ENCODE measurements around the gene NFIA. TPM values are rescaled to one million over a fixed set of nuclear protein-coding genes. Genes with fewer than 3 reads are reported as not detected.
A peak's percentile ranks its signal among the peaks of the same experiment; 100 is the strongest.
"Not testable (repeated sequence)": the region's sequence is repeated elsewhere in the genome, so short reads cannot be mapped to it uniquely, and the experiment has no call there.

NFIA gene
- total RNA-seq, 1 donor from 2014 or later = 68.1 TPM

DNA sequence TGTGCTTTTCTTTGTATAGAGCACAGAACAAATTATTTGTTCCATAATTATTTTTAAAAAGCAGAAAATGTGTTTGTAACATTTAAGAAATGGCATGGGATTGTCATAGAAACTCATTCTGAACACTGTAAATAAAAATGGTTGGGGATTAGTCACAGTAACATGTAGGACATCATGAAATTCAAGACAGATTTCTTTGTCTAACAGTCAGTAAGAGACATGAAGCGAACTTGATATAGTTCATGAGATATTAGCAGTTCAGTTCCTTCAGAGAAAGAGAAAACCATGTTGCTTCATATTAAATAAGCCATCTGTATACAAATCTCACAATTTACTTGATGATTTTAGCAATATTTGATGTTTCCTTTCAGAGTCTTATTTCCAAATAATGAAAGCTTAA lies 19.7 kb downstream of the NFIA start:
- DNase-seq = no peak

DNA sequence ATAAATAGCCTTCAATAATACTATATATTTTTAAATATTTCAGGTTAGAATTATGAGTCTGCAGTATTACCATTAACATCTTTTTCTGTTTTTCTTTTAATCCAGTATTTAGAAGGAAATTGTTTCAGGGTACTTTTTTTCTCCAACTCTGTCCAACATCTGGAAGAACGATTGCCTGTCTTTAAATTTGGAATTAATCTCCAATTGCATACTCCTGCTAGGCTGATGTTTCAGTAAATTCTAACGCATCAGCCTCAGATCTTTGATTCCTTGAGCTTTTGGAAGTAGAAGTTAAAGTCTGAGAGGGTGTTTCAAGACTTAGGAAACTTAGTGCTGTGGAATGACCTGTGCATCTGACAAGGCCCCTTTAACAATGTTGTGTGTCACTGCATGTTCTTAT lies 20.3 kb downstream of the NFIA start:
- no peak for DNase-seq

DNA sequence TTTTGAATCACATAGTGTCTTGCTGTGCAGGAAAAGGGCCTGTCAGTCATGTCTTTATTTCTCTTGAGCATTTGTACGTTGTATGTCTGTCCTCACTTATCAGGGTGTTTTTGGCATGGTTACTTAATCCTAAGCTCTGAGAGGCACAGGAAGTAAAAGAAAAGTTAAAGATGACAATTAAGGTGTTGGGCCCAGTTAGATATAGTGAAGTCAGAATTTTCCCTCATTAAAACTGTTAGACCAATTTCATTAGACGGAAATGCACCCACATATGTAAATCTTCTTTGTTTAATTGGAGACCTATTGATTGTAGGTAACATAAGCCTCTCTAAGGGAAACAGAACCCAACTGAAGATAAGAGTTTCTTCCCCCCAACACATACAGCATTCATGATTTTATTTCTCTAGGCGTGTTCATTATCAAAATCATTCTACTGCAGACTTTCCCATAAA lies 21.9 kb downstream of the NFIA start:
- DNase-seq = no peak

DNA sequence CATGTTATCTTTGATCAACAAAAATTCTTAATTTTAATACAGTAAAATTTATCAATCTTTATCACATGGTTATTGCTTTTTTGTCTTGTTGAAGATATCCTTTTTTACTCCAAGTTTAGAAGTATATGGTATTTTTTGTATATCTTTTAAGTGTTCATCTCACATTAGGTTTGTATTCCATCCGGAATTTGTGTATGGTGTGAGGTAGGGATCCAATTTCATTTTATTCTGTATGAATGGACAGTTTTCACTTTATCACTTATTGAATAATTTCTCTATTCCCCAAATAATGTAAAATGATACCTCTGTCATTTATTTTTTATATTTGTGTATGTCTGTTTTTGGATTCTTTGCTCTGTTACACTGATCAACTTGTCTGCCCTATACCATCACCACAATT lies 25.3 kb downstream of the NFIA start:
- no peak for DNase-seq

DNA sequence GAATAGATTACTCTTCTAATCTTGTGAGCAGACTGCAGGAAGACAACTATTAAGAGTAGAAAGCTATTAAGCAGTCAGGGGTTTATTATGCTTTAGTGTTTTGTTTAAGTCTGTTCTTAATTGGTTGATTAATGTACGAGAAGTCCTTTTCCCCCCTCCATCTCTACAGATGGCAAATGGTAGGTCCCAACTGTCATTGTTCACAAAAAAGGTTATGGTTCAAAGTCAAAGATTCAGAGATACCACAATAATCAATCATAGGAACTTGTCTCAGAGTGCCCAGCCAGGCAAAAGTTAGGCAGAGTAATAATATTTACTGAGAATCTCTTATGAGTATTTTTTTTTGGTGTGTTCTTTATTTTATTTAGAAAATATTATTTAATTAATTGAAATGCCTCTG lies 26.8 kb downstream of the NFIA start:
- no peak for DNase-seq

DNA sequence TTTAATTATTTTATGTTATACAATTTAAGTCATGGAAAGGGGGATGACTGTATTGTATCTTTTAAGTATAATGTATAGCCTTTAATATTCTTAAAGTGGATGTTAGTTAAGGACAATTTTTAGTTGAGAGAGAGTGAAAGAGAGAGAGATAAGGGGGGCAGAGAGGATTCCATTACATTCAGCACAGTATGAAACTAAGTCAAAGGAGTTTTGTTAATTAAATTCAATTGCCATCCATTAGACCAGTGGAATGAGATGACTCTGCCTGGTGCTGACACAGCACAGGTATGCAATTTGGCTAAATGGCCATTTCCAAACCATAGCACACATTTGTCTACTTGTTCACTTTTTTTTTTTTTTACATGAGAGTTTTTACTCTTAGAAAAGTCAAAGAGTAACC lies 27.5 kb downstream of the NFIA start:
- DNase-seq = no peak

DNA sequence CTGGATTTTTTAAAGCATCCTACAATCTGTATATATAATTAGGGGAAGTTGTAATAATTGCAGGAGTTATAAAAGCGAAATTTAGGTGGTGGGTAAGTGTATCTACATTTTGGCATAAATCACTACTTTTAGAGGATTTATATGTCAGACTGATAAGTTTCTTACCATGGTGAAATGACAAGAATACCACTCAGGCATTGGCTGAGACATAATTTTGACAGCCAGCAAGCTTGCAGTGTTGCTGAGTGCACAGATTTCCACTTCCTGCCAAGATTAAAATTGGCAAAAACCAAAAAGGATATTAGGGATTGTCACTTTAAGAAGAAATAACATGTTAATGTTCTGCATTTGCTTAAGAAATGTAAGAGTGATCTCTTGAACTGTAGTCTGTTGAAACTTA lies 28.2 kb downstream of the NFIA start:
- no peak for DNase-seq

DNA sequence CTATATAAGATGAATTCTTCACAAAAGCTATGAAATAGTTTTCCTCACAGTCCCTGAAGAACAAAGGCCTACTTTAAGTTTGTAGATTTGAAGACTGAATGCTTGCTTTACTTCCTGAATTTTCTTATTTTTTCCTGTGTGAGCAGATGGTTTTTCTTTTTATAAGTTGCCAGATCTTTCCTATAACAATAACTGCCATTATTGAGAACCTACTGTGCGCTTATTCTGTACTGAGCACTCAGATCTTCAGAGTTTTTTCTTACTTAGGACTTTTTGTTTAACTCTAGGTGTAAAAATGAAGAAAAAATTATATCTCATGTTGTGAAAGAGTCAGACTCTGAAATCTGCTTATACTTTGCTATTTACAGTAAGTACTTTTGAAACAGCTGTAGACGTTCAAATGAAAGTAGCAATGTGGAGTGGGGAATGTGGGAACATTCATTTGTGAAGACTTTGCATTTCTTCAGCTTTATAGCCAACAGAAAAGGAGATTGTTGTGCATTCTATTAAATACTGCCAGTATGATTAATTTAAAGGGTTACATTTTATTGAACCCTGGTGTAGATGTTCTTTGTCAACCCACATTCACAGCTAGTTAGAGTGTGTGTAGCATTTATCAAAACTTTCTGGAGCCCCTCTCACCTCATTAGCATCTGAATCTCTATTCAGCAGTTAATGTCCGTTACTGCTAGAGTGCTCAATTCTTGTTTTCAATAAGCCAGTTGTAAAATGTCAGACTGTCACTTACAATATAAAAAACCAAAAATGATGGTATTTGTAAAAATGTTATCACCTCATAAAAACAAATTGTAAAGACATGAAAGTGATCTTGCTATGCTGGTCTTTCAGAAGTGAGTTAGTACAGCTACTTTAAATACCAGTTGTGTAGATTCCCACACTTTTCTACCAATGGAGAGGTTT lies 29.0 kb downstream of the NFIA start:
- DNase-seq = no peak

DNA sequence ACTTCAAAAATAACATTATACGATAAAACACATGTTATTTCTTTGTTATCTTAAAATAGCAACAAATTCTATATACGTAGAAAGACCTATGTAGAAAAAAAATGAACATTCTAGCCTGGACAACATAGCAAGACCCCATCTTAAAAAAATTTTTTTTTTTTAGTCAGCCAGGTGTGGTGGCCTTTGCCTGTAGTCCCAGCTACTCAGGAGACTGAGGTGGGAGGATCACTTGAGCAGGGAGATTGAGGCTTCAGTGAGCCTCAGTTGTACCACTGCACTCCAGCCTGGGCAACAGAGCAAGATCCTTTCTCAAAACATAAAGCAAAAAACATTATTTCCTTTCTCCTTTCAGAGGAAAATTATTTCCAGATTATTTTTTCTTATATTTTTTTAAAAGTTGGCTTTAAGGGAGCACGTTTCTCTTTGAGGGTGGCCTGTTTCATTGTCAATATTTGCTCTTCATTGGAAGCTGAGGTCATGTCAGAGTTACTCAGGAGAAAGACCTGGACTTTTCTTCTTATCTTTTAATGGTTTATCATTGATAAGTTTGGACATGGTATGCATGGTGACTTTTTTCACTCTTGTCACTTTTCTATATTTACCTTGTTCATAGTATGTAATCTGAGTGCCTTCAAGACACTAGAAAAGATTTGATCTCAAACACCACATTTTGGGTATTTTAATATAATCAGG lies 32.0 kb downstream of the NFIA start:
- no peak for DNase-seq

DNA sequence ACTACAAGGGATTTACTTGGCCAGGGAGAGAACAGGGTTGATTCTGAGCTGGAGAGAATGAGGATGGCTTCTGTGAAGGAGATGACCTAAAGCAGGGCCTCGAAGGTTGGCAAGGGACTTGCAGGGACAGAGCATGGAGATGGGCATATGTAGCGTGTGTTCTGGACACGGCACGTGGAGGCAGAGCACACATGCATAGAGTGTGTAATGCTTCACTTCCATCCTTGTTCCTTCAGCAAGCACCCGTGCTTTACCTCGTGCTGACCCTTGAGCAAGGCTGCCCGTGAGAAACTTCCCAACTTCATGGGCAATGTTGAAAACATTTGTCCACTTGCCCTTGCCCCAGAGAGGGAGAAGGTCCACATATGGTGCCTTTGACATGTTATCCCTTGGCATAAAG lies 33.1 kb downstream of the NFIA start:
- DNase-seq = no peak

DNA sequence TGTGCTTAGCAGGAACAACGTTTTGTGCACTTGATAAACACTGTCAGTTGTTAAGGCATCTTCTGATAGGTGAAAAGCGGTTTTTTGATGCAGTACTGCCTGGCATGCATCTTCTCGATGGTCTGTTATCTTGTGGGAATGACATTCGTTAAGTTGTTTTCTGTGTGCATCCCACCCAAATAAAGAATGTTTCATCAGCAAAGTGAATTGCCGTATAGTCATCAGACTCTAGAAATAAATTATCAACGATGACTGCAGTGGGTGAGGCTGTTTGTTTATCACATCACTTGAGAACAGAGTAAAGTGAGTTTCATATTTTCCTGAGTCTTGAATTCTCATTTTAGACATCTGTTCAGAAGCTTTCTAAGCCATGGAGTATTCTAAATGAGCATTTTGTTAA lies 34.1 kb downstream of the NFIA start:
- no peak for DNase-seq

DNA sequence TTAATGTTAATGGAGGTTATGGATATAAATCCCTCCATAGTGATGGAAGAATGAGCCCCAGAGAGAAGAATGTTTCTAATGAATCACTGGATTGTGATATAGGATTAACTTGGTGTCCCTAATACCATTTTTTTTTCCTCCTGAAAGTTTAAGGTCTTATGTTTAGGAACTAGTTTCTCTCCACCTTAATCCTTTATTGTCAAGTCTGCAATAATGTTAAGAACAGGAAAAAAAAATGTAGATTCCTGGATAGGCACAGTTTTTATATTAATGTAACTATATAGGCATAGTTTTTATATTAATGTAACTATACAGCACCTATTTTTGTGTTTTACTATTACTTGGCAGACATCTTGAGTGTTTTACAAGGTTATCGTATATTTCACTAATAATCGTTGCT lies 34.9 kb downstream of the NFIA start:
- no peak for DNase-seq

DNA sequence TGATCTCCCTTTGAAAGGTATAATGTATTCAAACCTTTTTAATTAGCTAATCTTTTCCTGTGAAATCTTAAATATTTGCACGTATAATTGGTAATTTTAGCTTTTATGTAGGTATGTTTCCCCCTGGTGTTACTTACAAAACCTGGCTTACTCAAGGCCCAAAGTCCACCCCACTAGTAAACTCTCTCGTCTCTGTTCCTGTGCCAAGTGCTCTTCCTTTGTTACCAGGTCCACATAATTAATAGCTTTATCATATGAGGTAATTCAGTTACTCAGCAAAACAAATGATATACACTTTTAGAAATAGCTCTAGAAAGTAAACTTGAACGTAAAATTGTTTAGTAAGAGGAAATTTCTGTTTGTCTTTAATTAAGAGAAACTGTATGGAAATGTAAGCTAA lies 36.7 kb downstream of the NFIA start:
- no peak for DNase-seq

DNA sequence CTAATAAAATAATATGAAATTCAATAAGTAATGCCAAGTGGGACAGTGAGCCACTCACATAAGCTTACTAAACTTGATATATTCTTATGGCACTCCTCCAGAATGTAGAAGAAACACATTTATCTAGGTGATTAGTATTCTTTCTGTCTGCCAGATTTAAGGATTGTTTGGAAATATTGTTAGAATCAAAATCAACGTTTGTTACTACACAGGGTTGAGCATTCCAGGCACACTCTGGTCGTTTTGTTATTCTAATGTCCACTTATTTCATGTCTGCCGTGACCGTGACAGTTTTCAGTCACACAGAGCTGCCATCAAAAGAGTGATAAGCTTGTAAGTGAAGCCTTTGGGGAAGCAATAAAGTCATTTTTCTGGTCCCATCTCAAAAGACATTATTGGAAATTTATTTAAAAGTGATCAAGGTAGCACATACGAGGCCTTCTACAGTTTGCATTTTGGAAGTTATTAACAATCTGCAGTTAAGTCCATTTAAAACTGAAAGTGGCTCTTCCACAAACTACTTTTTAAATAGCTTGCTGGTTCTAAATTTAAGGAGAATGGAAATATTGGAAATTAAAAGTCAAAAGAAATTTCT lies 38.0 kb downstream of the NFIA start:
- DNase-seq = no peak

DNA sequence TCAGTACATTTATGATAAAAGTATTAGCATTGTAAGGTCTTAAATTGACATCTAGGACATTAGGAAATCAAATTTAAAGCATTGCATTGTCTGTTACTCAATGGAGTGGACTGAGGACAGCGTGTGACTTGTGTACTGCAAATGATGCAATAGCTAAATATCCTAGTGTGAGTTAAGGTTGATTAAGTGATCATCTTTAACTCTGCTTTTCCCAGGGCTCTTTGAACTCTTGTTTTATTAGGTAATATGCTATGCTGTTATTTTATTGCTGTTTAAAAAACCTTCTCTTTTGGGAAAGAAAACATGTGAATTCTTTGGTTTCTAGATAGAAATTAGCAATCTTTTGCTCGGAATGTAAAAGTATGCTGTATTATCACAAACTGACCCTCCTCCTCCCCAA lies 38.6 kb downstream of the NFIA start:
- no peak for DNase-seq

DNA sequence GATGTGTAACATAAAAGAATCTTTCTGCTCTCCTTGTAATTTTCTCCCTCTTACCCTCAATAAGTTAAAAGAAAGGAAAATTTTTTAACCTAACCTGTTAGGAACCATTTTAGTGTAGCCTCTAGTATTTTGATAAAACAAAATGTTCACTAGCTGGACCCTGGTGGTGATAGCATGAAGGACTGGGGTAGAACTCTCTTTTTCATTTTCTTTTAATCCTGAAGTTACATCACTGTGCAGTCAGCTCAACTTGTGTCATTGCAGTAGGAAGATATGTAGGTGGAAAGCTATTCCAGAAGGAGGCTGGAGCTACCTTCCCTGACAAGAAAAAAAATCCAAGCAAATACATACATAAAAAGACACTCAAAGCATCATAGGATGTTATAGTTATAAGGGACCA lies 39.3 kb downstream of the NFIA start:
- DNase-seq = no peak

DNA sequence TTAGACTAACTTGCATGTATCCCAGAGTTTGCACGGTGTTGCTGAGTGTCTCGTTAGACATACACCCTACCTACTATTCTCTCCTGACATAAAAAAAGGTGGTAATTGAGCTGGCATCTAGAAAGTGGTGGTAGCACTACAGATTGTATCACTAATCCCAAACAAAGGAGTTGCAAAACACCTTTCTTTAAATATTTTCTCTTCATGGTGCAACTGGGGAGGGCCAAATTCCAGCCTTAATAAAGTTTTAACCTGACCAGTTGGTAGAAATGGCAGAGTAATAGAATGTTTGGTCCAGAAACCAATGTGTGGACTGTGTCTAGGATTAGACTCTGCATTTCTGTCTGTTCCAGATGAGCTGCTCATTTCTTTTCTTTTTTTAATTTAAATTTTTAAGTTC lies 40.0 kb downstream of the NFIA start:
- DNase-seq = no peak

DNA sequence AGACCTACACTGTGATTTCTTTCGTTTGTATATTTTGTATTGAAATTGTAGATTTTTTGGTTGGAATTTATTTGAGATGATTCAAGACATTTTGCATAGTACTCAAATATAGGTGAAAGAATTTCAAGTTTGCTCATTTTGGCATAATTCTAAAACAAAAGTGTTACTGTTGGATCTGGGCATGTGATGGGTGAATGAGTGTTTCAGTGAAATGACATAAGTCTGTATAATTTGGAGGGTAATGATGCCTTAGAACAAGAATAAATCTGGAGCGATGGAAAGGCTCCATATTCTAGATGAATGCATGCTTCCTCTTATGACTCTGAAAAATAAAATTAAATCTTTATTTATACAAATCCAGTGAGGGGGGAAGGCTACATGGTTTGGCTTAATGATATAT lies 41.0 kb downstream of the NFIA start:
- DNase-seq = no peak

DNA sequence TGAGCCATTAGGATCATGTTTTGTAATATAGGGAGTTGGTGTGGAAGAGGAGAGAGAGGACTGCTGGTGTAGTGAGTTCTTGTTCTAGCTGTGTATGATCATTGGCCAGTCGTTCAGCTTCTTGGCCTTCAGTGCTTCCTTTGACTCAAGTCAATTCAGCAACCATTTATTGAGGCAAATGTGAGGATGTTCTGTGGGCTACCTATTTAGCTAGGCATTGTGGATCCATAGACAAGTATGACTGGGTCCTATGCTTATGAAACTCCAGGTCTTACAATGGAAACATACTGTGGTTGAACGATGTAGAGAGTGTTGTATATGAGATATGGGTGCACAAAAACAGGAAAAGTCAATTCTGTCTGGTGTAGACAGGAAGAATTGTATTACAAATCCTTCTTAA lies 41.7 kb downstream of the NFIA start:
- DNase-seq = no peak

DNA sequence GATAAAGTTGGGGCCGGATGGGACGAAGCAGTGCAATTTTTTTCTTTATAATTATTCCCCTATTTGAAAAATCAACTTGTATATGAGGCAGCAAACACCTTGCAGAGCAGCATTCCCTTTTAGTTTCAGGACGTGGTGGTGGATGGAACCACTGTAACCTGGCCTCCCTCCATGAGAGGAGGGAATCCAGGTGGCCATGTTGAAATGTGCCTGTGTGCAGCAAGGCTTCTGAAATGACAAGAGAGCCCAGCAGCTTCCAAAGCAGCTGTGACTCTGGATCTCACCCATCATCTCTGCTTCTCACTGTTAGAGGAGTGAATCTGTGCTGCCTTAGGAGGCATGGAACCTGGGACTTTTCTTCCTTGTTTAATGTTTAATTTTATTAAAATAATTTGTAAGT lies 42.3 kb downstream of the NFIA start:
- peak; percentile 65 for DNase-seq

DNA sequence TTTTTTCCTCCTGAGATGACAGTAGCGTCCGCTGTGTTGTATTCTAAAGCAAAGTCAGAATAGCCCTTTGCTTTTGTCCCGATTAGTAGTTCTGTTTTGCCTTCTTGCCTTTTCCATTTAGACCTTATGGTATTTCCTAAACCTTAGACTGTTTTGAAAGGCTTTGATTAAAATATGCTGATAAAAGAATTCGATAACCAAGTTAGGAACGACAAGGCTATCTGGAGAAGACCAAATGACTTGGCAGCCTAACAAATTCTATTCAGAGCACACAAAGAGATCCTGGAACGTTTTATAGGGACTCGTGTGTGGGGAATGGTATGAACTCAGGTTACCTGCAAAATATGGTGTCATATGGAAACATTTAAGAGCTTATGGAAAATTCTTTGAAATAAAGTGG lies 42.9 kb downstream of the NFIA start:
- DNase-seq = peak; percentile 44

DNA sequence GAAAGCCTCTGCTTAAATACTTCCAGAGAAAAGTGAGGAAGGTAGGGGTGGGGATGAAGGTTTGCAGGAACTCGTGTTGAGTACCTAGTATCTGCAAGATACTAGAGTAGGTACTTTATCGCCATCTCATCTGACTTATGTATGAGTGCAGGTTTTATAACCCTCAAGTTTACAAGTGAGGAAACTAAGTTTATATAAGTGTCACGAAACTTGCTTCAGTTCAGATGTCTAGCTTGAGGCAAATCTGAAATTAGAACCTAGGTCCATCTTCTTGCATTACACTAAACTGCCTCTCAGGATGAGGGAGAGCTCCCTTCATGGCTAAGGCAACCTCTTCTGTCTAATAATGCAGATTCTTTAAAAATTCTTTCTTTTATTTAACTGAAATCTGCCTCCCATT lies 43.5 kb downstream of the NFIA start:
- no peak for DNase-seq

DNA sequence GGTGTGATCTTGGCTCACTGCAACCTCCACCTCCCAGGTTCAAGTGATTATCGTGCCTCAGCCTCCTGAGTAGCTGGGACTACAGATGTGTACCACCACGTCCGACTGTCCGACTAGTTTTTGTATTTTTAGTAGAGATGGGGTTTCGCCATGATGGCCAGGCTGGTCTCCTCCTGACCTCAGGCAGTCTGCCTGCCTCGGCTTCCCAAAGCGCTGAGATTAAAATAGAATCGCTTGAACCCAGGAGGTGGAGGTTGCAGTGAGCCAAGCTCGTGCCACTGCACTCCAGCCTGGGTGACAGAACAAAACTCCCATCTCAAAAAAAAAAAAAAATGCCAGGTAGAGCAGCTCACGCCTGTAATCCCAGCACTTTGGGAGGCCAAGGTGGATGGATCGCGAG lies 44.5 kb downstream of the NFIA start:
- DNase-seq = not testable (repeated sequence)
